Esophagus muscularis mucosa (tissue), 4 donors: Measurements from ENCODE around the gene PRKCE.

Experiments
- EP300 ChIP-seq: sonication (generic); formaldehyde crosslinking; IDR thresholded peaks from one replicate; pipeline ENCODE4 v1.6.1; 2017; ENCODE audit warnings: antibody characterized with exemption
- POLR2A ChIP-seq: fragments of 450-650 bp; IDR thresholded peaks from one replicate; pipeline ENCODE4 v1.6.1; 2017; ENCODE audit warnings: antibody characterized with exemption, moderate library complexity, mild to moderate bottlenecking, low read depth
- POLR2AphosphoS5 ChIP-seq, 2 donors: sonication (generic); formaldehyde crosslinking; IDR thresholded peaks; one replicate each; pipeline ENCODE4 v1.6.1; 2017; ENCODE audit warnings: antibody characterized with exemption in 2 of 2
- TF ChIP-seq, protein P1 (sequence below), 3 experiments: fragments of 200-600 bp in 2 of 3; fragments of 450-650 bp in 1 of 3; sonication (generic) in 2 of 3; IDR thresholded peaks; one replicate each; pipeline ENCODE4 v1.5.1; 2017 to 2019; ENCODE audit warnings: antibody characterized with exemption in 3 of 3, mild to moderate bottlenecking in 2 of 3, moderate library complexity in 1 of 3

DNA sequence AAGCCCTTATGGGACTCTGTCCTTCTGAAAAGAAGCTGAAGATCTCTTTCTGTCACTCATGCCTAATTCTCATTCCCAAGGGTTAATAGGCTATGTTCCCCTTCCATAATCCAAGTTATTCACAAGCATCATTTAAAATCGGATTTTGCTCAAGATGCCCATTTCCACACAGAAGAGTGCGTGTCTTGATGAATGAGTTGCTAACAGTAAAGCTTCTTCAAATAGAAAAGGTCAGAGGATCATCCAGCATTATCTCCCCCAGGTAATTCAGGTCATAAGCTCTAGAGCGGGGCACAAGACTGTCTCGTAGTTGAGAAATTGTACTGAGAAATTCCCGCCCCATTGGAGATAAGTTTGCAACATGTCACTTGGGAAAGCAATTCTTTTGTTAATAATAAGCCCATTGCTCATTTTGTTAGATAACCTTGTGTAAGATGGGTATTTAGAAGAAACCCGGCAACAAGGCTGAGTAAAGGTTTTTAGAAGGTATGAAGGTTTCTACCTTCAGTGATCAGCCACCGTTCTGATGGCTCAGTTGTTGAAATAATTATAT, 355.1 kb downstream of the PRKCE start:
- TF ChIP-seq, protein P1, sequence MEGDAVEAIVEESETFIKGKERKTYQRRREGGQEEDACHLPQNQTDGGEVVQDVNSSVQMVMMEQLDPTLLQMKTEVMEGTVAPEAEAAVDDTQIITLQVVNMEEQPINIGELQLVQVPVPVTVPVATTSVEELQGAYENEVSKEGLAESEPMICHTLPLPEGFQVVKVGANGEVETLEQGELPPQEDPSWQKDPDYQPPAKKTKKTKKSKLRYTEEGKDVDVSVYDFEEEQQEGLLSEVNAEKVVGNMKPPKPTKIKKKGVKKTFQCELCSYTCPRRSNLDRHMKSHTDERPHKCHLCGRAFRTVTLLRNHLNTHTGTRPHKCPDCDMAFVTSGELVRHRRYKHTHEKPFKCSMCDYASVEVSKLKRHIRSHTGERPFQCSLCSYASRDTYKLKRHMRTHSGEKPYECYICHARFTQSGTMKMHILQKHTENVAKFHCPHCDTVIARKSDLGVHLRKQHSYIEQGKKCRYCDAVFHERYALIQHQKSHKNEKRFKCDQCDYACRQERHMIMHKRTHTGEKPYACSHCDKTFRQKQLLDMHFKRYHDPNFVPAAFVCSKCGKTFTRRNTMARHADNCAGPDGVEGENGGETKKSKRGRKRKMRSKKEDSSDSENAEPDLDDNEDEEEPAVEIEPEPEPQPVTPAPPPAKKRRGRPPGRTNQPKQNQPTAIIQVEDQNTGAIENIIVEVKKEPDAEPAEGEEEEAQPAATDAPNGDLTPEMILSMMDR (IDR thresholded peaks at IDR 0.05): no peak
- no peak for TF ChIP-seq POLR2A
- no peak for TF ChIP-seq POLR2AphosphoS5 (IDR thresholded peaks at IDR 0.05)
- no peak for TF ChIP-seq EP300
